Activated CD4-positive, CD25-positive, alpha-beta regulatory T cell treated with anti-CD3 and anti-CD28 coated beads, Interleukin-2, amount 50 U/mL, for 16 hours (primary cell): ENCODE results near the gene ZNF316.
"Not testable (repeated sequence)": the region's sequence is repeated elsewhere in the genome, so short reads cannot be mapped to it uniquely, and the experiment has no call there.

Experiments used
- DNase-seq: peaks from one replicate; pipeline ENCODE4 v3.0.0-alpha.2; 2020; ENCODE audit warnings: low read depth, low spot score

The ZNF316 gene

GRCh38 chr7:6646465-6646864 lies 9.3 kb downstream of the ZNF316 start:
- DNase-seq = no peak

- DNase-seq = no peak
Measured at GRCh38 chr7:6647080-6647479, 10.0 kb downstream of the ZNF316 start.

- no peak for DNase-seq
Measured at GRCh38 chr7:6647541-6647940, 10.4 kb downstream of the ZNF316 start.

GRCh38 chr7:6648066-6648814 lies 11.1 kb downstream of the ZNF316 start:
- no peak for DNase-seq

GRCh38 chr7:6648815-6649104 lies 11.6 kb downstream of the ZNF316 start:
- no peak for DNase-seq

- no peak for DNase-seq
Measured at GRCh38 chr7:6649241-6649961, 12.3 kb downstream of the ZNF316 start.

GRCh38 chr7:6650086-6650485 lies 13.0 kb downstream of the ZNF316 start:
- DNase-seq = no peak

GRCh38 chr7:6650521-6651011 lies 13.4 kb downstream of the ZNF316 start:
- DNase-seq = no peak

GRCh38 chr7:6651851-6652445 lies 14.8 kb downstream of the ZNF316 start:
- DNase-seq = no peak

GRCh38 chr7:6652446-6653011 lies 15.4 kb downstream of the ZNF316 start:
- no peak for DNase-seq

GRCh38 chr7:6653071-6654003 lies 16.2 kb downstream of the ZNF316 start:
- DNase-seq = no peak

GRCh38 chr7:6654113-6654841 lies 17.2 kb downstream of the ZNF316 start:
- no peak for DNase-seq

GRCh38 chr7:6654842-6655610 lies 17.9 kb downstream of the ZNF316 start:
- DNase-seq = no peak

GRCh38 chr7:6655636-6656385 lies 18.7 kb downstream of the ZNF316 start:
- no peak for DNase-seq

GRCh38 chr7:6656413-6656812 lies 19.3 kb downstream of the ZNF316 start:
- no peak for DNase-seq

- no peak for DNase-seq
Measured at GRCh38 chr7:6658618-6659345, 21.7 kb downstream of the ZNF316 start.

GRCh38 chr7:6670851-6671250 lies 33.7 kb downstream of the ZNF316 start:
- not testable (repeated sequence) for DNase-seq

- no peak for DNase-seq
Measured at GRCh38 chr7:6675807-6676405, 38.8 kb downstream of the ZNF316 start.
